ENCODE measurements around the gene FREM3.
"Not testable (repeated sequence)": the region's sequence is repeated elsewhere in the genome, so short reads cannot be mapped to it uniquely, and the experiment has no call there.

FREM3 gene

DNA sequence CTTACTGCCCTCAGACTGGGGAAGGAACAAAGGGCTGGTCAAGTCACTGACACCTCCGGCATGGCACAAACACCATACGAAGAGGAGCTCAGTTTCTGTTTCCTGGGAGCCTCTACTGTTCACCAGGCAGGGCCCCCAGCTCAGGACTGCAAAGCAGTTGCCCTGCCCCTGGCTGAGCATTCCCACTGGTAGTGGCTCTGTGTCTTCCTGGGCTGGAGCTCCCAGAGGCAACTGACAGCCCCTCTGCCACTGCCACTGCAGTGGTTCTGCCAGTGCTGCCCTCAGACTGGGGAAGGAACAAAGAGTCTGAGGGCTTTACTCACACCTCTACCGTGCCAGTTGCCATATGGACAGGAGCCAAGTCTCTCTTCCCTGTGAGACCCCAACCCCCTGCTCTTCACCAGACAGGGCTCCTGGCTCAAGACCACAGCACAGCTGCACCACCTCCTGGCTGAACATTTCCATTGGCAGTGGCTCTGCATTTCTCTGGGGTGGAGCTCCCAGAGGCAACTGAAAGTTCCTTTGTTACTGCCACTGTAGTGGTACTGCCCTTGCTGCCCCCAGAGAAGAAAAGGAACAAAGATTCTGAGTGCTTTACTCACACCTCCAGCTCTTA is 119.0 kb downstream of the FREM3 start:
- no peak for DNase-seq (ENCODE audit: low read depth)

DNA sequence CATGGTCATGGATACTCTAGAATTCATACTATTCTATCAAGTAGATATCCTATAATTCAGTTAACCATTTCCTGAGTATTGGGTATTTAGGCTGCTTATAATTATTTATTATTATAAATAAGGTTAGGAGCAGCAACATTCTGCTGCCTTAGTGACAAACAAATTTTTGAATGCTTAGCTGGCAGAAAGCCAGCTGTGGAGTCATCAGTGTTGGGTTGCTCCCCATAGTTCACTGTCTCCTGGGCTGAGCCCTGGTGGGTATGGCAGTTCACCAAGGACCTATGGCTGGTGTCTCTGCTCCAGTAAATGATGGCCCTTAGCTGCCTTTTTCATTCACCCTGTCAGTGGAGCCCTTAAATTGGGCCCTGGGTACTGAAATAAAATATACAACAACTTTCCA is 125.1 kb downstream of the FREM3 start:
- no peak for DNase-seq (ENCODE audit: low read depth)

DNA sequence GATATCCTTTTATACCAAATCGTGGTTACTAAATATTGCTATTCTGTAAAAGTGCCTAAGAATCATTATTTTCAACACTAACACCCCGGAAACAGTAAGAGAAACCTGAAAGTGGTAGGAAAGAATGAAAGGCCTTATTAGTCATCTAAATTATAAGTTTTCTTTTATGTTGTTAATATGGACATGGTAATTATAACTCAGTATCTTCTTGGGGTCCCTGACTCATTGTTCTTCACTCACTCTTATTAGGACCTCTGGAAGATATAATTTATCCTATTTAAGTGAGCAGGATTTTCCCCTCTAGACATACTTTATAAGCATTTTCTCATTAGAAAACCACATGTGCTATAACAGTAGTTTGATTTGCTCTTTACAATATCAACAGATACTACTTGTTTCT is 136.0 kb downstream of the FREM3 start:
- no peak for DNase-seq (ENCODE audit: low read depth)

DNA sequence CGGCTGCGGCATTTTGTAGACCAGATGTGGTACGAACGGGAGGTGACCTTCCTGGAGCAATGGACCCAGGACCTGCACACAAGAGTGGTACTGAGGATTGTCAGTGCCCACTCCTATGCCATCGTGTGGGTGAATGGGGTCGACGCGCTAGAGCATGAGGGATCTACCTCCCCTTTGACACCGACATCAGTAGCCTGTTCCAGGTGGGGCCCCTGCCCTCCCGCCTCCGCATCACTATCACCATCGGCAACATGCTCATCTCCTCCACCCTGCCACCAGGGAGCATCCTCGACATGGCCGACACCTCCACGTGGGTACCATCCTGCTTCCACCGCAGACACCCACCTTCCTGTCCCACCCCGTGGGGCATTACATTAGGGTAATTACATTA is 140.7 kb downstream of the FREM3 start:
- no peak for DNase-seq (ENCODE audit: low read depth)

DNA sequence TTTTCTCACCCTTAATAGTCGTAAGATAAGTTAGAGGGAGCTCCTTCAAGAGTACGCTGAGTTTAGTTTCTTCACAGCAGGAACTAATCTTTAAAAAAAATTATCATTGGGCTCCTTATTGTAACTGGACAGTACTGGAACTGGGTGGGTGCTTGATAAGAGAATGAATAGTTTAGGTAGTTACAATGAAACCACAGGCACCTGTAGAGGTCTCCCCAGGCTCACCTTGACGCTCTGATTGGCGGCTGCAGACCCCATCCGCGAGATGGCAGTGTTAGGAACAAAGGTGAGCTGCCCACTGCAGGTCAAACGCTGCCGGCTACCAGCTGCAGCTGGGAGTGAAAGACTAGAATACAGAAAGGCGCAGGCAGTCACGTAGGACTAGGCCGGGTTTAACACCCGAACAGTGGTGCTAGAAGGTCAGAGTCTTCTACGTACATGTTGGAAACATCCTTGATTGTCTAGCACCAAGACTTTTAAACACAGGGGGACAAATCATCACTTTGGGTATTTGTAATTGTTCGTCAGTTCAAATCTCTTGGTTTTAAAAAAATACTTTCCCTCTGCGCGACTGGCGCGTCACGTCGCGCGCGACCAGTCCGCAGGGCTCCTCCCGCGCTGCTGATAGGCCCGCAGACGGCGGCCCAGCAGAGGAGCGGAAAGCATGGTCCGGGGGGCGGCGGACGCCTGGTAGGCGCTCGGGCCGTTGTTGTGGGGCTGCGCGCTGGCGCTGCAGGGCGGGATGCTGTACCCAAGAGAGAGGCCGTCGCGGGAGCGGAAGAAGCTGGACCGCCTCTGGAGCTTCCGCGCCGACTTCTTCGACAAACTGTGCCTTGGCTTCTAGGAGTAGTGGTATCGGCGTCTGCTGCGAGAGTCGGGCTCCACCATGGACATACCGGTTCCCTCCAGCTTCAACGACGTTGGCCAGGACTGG is 141.4 kb downstream of the FREM3 start:
- DNase-seq (ENCODE audit: low read depth): peak; percentile 20

DNA sequence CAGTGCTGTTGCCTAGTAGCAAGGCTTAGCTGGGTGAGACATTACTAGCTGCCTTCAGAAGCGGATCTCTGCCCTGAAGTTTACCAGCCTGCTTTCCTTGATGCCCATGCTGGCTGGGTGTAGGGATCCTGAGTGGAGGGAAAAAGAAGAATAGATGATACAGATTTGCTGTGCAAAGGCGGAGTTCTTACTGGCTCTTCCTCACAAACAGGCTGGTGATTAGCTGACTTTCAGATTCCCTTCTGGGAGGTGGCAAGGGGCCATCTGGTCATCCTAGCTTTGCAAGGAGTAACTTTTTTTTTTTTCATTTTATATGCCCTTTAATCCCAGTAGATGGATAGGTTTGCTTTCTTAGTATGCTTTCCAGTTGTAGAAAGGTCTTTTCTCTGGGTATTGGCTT is 142.2 kb downstream of the FREM3 start:
- no peak for DNase-seq (ENCODE audit: low read depth)

DNA sequence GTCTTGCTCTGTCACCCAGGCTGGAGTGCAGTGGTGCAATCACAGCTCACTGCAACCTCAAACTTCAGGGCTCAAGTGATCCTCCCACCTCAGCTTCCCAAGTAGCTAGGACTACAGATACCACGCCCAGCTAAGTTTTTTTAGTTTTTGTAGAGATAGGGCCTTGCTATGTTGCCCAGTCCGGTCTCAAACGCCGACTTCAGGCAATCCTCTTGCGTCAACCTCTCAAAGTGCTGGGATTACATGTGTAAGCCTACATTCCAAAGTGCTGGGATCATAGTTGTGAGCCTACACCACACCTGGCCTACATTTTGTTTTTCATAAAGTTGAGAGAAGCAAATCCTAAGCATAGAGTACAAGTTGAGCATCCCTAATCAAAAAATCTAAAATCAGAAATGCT is 144.8 kb downstream of the FREM3 start:
- DNase-seq (ENCODE audit: low read depth): no peak

DNA sequence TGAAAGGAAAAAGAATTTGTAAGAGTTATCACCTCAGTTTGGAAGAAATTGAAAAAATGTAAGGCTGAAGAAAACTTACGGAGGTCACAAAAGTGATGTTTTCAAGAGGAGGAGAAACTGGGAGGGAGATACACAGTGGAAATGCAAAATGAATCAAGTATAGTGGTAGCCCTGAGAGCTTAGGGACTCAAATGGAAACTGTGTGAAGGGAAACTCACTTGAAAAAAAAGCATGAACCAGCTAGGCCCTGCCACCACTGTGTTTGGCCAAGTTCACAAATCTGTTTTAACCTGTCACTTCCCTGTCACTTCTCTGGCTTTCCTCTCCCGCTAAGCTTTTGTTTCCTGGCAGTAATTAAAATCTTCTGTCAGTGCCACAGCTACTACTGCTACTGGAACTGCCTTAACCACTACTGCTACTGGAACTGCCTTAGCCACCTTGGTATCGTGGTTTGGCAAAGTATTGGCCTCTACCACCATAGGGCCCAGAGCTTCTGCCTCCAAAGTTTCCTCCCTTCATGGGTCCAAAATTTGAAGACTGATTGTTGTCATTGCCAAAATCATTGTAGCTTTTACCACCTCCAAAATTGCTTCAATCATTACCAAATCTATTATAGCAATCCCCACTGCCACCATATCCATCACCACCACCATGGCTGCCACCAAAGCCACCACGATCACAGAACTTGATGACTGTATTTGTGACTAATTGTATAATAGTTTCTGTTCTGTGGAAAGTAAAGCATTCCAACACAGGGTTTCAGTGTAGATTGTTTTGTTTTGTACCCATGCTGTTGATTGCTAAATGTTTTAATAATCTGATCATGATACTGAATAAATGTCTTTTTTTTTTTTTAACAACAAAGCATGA is 145.5 kb downstream of the FREM3 start:
- DNase-seq (ENCODE audit: low read depth): no peak

DNA sequence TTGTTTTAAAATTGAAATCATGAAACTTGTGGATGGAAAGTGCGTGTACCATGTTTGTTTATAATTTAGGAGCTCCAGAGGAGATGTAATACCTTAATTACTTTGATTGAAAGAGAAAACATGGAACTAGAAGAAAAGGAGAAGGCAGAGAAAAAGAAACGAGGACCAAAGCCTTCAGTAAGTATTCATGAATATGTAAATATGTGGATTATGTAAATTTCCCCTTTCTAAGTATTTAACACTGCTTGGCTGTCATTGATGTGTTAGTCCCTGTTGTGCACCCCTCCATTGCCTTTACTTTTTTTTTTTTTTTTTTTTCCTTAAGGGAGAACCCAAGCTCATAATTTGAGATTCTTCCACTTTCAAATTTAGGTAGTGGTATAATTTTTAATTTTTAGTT is 150.5 kb downstream of the FREM3 start:
- no peak for DNase-seq (ENCODE audit: low read depth)

DNA sequence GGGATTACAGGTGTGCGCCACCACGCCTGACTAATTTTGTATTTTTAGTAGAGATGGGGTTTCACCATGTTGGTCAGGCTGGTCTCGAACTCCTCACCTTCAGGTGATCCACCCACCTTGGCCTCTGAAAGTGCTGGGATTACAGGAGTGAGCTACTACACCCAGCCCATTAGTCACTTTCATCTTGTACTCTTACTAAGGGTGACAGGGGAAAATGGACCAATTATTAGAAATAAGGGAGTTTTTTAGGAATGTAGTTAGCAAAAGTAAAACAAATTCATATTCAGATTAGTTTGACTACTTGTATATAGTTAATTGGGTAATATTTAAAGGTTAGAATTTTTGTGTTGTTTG is 160.8 kb downstream of the FREM3 start:
- DNase-seq (ENCODE audit: low read depth): no peak

DNA sequence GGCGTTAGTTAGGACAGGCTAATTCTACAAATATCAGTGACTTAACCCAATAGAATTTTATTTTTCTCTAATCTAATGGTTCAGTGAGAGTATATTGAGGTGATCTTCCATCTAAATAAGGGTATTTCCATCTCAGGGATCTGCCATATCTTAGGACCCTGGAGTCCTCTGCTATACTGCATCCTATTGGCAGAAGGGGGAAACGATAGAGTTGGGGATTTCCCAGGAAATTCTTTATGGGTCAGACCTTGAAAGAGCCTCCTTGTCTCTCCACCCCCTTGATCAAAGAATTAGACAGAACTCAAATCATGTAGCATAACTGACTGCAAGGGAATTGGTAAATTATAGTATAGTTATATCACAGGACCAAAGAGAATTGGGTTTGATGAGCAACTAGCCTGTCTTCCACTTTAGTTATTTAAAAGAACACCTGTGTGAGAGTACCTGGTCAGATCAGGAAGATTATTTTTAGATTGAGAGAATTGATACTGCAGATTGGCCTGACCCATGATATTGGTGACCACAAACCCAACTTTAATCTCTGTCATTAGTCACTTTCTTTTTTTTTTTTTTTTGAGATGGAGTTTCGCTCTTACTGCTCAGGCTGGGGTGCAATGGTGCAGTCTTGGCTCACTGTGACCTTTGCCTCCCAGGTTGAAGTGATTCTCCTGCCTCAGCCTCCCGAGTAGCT is 161.4 kb downstream of the FREM3 start:
- DNase-seq (ENCODE audit: low read depth): no peak

DNA sequence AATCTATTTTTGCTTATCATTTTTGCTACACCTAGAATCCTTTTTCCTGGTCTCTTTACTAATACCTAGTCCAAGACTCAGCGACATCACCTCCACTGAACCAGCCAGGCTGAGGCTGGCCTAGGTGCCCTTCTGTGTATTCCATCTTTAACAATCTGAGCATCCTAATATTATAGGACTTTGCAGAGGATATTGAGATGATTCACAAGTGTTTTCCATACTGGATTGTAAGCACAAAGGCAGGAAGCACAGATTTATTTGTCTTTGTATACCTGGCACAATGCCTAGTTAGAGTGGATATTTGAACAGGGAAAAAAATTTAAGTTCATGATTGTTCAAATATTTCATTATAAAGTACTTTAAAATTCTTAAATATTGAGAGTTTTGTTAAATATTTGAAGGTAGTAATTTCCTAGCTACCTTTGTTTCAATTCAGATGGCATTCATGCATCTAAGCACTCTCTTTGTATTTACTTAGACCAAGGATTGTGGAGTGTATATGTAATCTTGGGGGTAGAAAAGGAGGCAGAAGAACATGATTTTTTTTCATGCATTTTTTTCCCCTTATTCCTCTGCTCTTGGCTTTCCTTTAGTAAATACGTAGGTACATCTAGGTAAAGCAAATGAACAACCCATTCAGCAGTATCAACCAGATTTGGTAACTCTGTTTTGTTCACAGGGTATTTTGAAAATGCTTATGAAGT is 168.5 kb downstream of the FREM3 start:
- no peak for DNase-seq (ENCODE audit: low read depth)

DNA sequence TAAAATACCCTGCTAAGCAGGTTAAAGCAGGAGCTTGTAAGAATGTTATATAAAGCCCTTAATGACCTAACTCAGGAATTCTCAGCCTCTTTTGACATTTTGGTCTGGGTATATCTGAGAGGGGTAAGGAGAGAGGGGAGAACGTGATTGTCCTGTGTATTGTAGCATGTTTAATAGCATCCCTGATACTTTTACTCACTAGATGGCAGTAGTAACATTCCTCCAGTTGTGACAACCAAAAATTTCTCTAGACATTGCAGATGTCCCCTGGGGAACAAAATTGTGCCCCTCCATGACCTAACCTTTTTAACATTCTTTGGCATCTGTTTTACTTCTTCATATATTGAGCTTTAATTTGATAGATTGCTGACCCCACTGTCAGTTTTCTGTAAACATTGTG is 169.1 kb downstream of the FREM3 start:
- DNase-seq (ENCODE audit: low read depth): no peak

DNA sequence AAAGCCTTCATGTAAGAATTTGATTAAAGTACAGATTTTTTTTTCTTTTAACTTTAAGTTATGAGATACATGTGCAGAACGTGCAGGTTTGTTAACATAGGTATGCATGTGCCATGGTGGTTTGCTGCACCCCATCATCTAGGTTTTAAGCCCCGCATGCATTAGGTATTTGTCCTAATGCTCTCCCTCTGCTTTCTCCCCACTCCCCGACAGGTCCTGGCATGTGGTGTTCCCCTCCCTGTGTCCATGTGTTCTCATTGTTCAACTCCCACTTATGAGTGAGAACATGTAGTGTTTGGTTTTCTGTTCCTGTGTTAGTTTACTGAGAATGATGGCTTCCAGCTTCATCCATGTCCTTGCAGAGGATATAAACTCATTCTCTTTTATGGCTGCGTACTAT is 172.4 kb downstream of the FREM3 start:
- not testable (repeated sequence) for DNase-seq (ENCODE audit: low read depth)

All from stimulated activated CD8-positive, alpha-beta memory T cell treated with anti-CD3 and anti-CD28 coated beads, Interleukin-7, amount 100 ng/mL, for 24 hours (primary cell).